Adrenal gland (tissue), 12 donors: Measurements from ENCODE around the gene DLEC1. TPM values are rescaled to one million over a fixed set of nuclear protein-coding genes. Genes with fewer than 3 reads are reported as not detected.

Source experiments
- DNase-seq, 7 donors: peaks; one replicate each; pipeline ENCODE4 v3.0.0-alpha.2; 2019 to 2020
- H3K27ac ChIP-seq, 5 donors: fragments of 200-600 bp; sonication (generic) in 4 of 5; 1 replicate in 3 of 5; 2 replicates in 2 of 5; pipeline versions ENCODE4 v1.5.1 to v1.8.0; 2016 to 2020; ENCODE audit warnings: mild to moderate bottlenecking in 1 of 5
- H3K27me3 ChIP-seq: fragments of 200-600 bp; 2 replicates; pipeline ENCODE4 v1.8.0; 2021
- H3K36me3 ChIP-seq, 2 donors: fragments of 200-600 bp; replicated peaks in 1 of 2; 1 replicate in 1 of 2; 2 replicates in 1 of 2; pipeline versions ENCODE4 v1.5.1 to v1.8.0; 2018 to 2022
- H3K4me1 ChIP-seq, 2 donors: fragments of 200-600 bp; replicated peaks in 1 of 2; 1 replicate in 1 of 2; 2 replicates in 1 of 2; pipeline versions ENCODE4 v1.5.1 to v1.8.0; 2018 to 2021
- H3K4me3 ChIP-seq, 4 donors: fragments of 200-600 bp; sonication (generic) in 3 of 4; one replicate each; pipeline ENCODE4 v1.5.1; 2016 to 2018
- H3K9me3 ChIP-seq, 3 donors: fragments of 200-600 bp; sonication (generic) in 1 of 3; replicated peaks in 1 of 3; 1 replicate in 2 of 3; 2 replicates in 1 of 3; pipeline versions ENCODE4 v1.5.1 to v1.8.0; 2016 to 2021
- CTCF ChIP-seq, 6 experiments: fragments of 450-650 bp in 4 of 6; fragments of 200-600 bp in 2 of 6; sonication (generic) in 1 of 6; IDR thresholded peaks; 1 replicate in 5 of 6; 2 replicates in 1 of 6; pipeline versions ENCODE4 v1.5.1 to v1.8.0; 2016 to 2021; ENCODE audit warnings: antibody characterized with exemption in 6 of 6, mild to moderate bottlenecking in 2 of 6, moderate library complexity in 1 of 6
- POLR2A ChIP-seq, 2 donors: fragments of 450-650 bp; IDR thresholded peaks; one replicate each; pipeline ENCODE4 v1.6.1; 2017; ENCODE audit warnings: antibody characterized with exemption in 2 of 2, mild to moderate bottlenecking in 2 of 2, moderate library complexity in 1 of 2
- WGBS, 4 donors: extraction: QIAGEN DNeasy Blood & Tissue Kit in 2 of 4; methylation state at CpG; one replicate each; pipeline versions ENCODE4 v1.1.5 to v1.1.7; 2013 to 2017; 5-methylcytosine and 5-hydroxymethylcytosine counted together
- intact Hi-C, 2 donors: fragments of 100-400 bp; cut with DNase I; formaldehyde crosslinking; loops; one replicate each; pipeline versions ENCODE4 v1.14.1 to v1.15.0; 2022 to 2023
- polyA plus RNA-seq, 3 donors: library from polyadenylated mRNA; stranded (reverse); fragments of 200-250 nt in 2 of 3; fragments of 350-450 nt in 1 of 3; fragmentation: Illumina TruSeq in 1 of 3; extraction: RNeasy Lipid Tissue Mini Kit (QIAGEN cat#74804) in 1 of 3; gene quantifications; one replicate each; pipeline ENCODE4 v1.2.3, GENCODE V29; 2013 to 2014
- total RNA-seq, 9 donors: library from RNA; depleted of rRNA in 4 of 9; stranded (reverse); fragments of >200 nt in 4 of 9; fragments of 120-200 nt in 1 of 9; fragmentation: NEBNext Ultra II Directional in 1 of 9; extraction: Animal tissue kit (Norgen Biotek cat#: 25700) in 1 of 9; gene quantifications; one replicate each; pipeline versions ENCODE4 v1.1.0 to v1.2.4, GENCODE V29; 2013 to 2023
- donor health status: healthy with polysubstance abuse.
- donor health status: Bipolar disorder and iron deficiency.
- donor health status: DM: yes; HTN: yes; CAD: no.
- donor health status: DM: no; HTN: no; CAD: no.
- donor health status: DM: no; HTN: no; CAD: no.
- donor health status: DM: yes; HTN: yes; CAD: no.

Gene DLEC1
- total and polyA plus RNA-seq, 12 donors: 0.18 to 2.0 (median 1.1) TPM

- peak in 3 of 7 donors; percentile 4 to 16 (median 8) for DNase-seq
- H3K27me3 ChIP-seq: no peaks in the 10 kb centered on the region
- no peak overlapping the region for H3K4me3 ChIP-seq
- H3K9me3 ChIP-seq: no peaks in the 10 kb centered on the region
- no peak overlapping the region for H3K27ac ChIP-seq
- H3K4me1 ChIP-seq: peaks cover 4 to 8% of the 10 kb centered on the region in 2 donors
- TF ChIP-seq CTCF (IDR thresholded peaks at IDR 0.05) (no peak), POLR2A (IDR thresholded peaks at IDR 0.05) (no peak)
- H3K36me3 ChIP-seq: peaks cover 0 to 18% of the 10 kb centered on the region in 2 donors
- intact Hi-C loops: loop anchor here in 1 of 2 donors (10.0 kb wide), 1 partner anchor 112 kb away; no protein-coding TSS in a partner anchor
- 79 to 100% (median 85%) methylated on average over 3 to 9 of the region's 9 CpGs for WGBS, 4 donors
These were observed 36.1 kb upstream of the DLEC1 start for GRCh38 chr3:38002940-38003339.

GRCh38 chr3:38003371-38003816, 35.6 kb upstream of the DLEC1 start:
- H3K4me1 ChIP-seq: peaks cover 2 to 3% of the 10 kb centered on the region in 2 donors
- peak; percentile 59 to 69 (median 66) for TF ChIP-seq CTCF (IDR thresholded peaks at IDR 0.05)
- TF ChIP-seq POLR2A (IDR thresholded peaks at IDR 0.05): no peak
- no peak overlapping the region for H3K27ac ChIP-seq
- peaks cover 0 to 23% of the 10 kb centered on the region in 2 donors for H3K36me3 ChIP-seq
- peak in 6 of 7 donors; percentile 51 to 84 (median 62) for DNase-seq
- H3K9me3 ChIP-seq: no peaks in the 10 kb centered on the region
- H3K4me3 ChIP-seq: no peak overlapping the region
- H3K27me3 ChIP-seq: no peaks in the 10 kb centered on the region
- intact Hi-C loops: loop anchor here in 1 of 2 donors (10.0 kb wide), 1 partner anchor 111 kb away; no protein-coding TSS in a partner anchor
- 58 to 64% (median 58%) methylated on average over 7 of the region's 7 CpGs for WGBS, 4 donors

DNA sequence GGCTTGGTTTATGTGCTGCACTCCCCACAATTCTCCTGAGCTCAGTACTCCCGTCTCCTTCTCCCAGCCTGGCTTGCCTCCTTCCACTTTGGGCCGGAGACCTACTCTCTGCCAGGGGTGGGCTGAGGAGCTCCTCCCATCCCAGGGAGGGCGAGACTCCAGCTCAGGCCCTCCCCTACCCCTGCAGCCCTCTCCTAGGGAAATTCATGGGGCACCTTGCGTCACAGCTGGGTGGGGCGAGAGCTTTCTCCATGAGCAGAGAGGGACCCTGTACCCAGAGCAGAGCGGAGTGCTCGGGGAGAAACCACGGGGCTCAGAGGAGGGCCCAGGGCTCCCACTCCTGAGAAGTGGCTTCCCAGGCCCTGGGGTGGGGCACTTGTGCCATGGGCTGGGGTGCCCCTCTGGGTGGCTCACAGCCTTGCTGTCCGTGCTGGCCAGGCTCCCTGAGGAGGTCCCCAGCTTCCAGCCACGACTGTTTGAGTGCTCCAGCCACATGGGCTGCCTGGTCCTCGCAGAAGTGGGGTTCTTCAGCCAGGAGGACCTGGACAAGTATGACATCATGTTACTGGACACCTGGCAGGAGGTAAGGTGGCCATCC, 35.1 kb upstream of the DLEC1 start:
- no peak for DNase-seq
- Histone ChIP-seq H3K4me1 (no peaks in the 10 kb centered on the region), H3K36me3 (peaks cover 0 to 26% of the 10 kb centered on the region in 2 donors), H3K27ac (no peak overlapping the region), H3K4me3 (no peak overlapping the region), H3K27me3 (no peaks in the 10 kb centered on the region), H3K9me3 (no peaks in the 10 kb centered on the region)
- WGBS, 4 donors: 83 to 87% (median 84%) methylated on average over 5 to 11 of the region's 11 CpGs
- intact Hi-C loops: loop anchor here in 1 of 2 donors (10.0 kb wide), 1 partner anchor 111 kb away; no protein-coding TSS in a partner anchor
- no peak for TF ChIP-seq POLR2A (IDR thresholded peaks at IDR 0.05)
- TF ChIP-seq CTCF (IDR thresholded peaks at IDR 0.05): no peak

GRCh38 chr3:38004415-38005075, 34.5 kb upstream of the DLEC1 start:
- Histone ChIP-seq H3K4me1 (no peaks in the 10 kb centered on the region), H3K36me3 (peaks cover 0 to 27% of the 10 kb centered on the region in 2 donors), H3K4me3 (no peak overlapping the region), H3K27ac (no peak overlapping the region), H3K9me3 (no peaks in the 10 kb centered on the region), H3K27me3 (no peaks in the 10 kb centered on the region)
- WGBS, 4 donors: 69 to 84% (median 71%) methylated on average over 6 to 14 of the region's 14 CpGs
- TF ChIP-seq POLR2A (IDR thresholded peaks at IDR 0.05): no peak
- TF ChIP-seq CTCF (IDR thresholded peaks at IDR 0.05): peak; percentile 57 to 76 (median 70)
- intact Hi-C loops: loop anchor here (5.0 to 10.0 kb wide), 2 partner anchors 110 to 118 kb away; no protein-coding TSS in a partner anchor
- peak; percentile 73 to 90 (median 82) for DNase-seq
